ENCODE results near the gene PPP1R26. TPM values are rescaled to one million over a fixed set of nuclear protein-coding genes. Genes with fewer than 3 reads are reported as not detected.

PPP1R26 gene
- total RNA-seq, 4 donors from 2014 or later = 5.1 to 16.0 (median 11.1) TPM

DNA sequence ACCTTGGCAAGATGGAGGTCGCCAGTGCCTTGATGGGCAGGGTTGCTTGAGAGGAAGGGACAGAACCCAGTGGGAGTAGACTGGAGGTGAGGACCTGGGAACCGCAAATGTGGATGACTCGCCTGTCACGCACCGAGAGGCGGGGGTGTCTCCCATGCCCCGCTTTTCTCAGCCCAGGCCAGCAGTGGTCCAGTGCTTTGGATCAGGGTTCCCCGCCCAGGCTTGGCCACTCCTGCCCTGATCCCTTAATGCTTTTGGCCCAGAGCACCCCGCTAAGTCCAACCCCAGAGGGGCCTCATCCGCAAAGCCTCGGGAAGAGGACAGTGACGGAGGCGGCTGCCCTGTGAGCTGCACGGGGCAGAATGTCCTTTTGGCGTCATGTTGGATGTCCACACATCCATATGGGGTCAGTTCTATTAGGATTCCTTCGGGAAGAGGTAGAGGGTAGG lies 23.3 kb downstream of the PPP1R26 start:
- TF ChIP-seq CTCF (IDR thresholded peaks at IDR 0.05; ENCODE audit: low read depth) = no peak

- no peak for TF ChIP-seq CTCF (IDR thresholded peaks at IDR 0.05; ENCODE audit: low read depth)
Measured at GRCh38 chr9:135503371-135504261, 24.0 kb downstream of the PPP1R26 start.

DNA sequence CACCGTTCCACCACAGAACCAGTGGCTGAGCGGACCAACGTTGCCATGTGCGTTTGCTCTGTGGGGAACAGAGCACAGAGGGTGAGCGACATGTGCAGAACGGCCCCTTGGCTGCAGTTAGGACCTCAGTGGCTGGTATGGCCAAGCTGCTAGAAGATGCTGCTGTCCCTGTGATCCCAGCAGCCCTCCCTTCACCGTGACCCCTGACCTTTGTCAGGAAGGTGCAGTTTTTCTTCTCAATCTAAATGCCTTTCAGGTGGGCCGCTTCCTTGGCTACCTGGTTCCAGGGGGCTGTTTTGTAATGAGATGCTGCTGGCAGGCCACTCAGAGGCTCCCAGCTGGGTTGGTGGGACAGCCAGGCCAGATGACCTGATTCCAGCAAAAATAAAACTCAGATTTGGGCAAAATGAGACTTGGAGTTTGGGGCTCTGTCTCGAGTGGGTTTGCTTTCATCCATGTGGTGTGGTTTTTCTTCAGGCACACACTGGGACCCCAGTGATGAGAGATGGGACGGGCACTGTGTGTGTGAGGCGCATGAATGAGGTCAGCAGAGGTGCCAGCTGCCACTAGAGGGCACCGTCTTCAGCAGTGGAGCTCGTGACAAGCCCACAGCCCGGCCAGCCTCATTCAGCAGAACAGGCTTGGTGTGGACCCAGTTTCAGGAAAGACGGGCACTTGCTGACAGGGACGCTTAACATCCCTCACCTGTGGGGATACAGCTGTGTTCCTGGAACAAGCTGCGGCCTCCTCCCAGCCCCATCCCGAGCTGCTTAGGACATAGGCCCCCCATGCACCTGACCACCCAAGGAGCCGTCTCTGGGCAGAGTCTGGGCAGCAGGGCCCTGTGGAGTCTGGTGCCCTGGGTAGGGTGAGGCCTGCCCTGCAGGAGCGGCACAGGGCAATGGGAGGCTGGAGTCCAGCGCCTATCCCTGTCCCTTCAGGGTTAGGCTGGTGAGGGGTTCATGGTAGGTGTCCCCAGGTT lies 25.0 kb downstream of the PPP1R26 start:
- no peak for TF ChIP-seq CTCF (IDR thresholded peaks at IDR 0.05; ENCODE audit: low read depth)

- no peak for TF ChIP-seq CTCF (IDR thresholded peaks at IDR 0.05; ENCODE audit: low read depth)
Measured at GRCh38 chr9:135505406-135506187, 26.0 kb downstream of the PPP1R26 start.

DNA sequence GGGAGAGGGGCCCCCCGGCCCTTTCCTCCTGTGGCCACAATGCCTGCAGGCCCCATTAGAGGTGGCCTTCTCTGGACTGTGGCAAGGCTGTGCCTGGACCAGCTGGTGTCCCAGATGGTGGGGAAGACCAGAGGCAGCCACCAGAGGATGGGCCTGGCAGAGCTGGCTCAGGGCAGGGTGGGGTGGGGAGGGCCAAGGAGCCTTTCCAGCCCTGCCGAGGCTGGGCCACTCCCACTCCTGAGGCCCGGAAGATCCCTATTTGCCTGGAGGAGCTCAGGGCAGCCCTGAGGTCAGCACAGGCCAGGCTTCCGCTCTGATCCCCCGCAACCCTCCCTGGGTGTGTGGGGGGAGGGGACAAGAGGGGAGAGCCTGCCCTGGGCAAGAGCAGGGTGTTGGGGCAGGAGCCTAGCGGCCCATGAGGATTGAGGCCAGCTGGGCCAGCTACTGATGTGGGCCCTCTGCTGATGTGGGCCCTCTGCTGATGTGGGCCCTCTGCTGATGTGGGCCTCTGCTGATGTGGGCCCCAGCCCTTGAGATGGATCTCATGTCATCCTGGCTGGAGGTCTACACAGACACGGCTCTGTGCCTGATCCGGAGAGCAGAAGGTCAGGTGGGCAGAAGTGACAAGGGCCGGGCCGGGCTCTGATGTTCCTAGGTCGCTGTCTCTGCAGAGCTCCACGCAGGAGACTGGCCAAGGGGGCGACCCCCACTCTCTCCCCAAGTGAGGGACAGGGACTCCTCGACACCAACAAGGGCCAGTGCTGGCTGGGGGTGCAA lies 26.9 kb downstream of the PPP1R26 start:
- no peak for TF ChIP-seq CTCF (IDR thresholded peaks at IDR 0.05; ENCODE audit: low read depth)

All from subcutaneous adipose tissue (tissue), 4 donors.